ENCODE data around the gene SPATA6.

Gene SPATA6

GRCh38 chr1:48250572-48250971 lies 221.4 kb downstream of the SPATA6 start:
- H3K4me3 ChIP-seq (ENCODE audit: low read length): no peak overlapping the region
- DNase-seq (ENCODE audit: low read depth): no peak
- no peak for TF ChIP-seq CTCF (conservative IDR thresholded peaks at IDR 0.05; ENCODE audit: low read depth, low read length)

- no peak for DNase-seq (ENCODE audit: low read depth)
- TF ChIP-seq CTCF (conservative IDR thresholded peaks at IDR 0.05; ENCODE audit: low read depth, low read length): no peak
- H3K4me3 ChIP-seq (ENCODE audit: low read length): no peak overlapping the region
These were observed 222.1 kb downstream of the SPATA6 start for GRCh38 chr1:48249868-48250267.

- H3K4me3 ChIP-seq (ENCODE audit: low read length): no peak overlapping the region
- no peak for TF ChIP-seq CTCF (conservative IDR thresholded peaks at IDR 0.05; ENCODE audit: low read depth, low read length)
- DNase-seq (ENCODE audit: low read depth): no peak
These were observed 223.6 kb downstream of the SPATA6 start for GRCh38 chr1:48248356-48248755.

- DNase-seq (ENCODE audit: low read depth): no peak
- no peak for TF ChIP-seq CTCF (conservative IDR thresholded peaks at IDR 0.05; ENCODE audit: low read depth, low read length)
- no peak overlapping the region for H3K4me3 ChIP-seq (ENCODE audit: low read length)
These were observed 225.3 kb downstream of the SPATA6 start for GRCh38 chr1:48246727-48247126.
